IMR-90 (cell line): ENCODE measurements around the gene POLD1. TPM values are rescaled to one million over a fixed set of nuclear protein-coding genes. Genes with fewer than 3 reads are reported as not detected.

Experiments used
- ATAC-seq: fragments of 200-7000 bp; cut with Tn5 transposase; 2 replicates; pipeline ENCODE4 v1.9.1; 2020; ENCODE audit warnings: low read depth, mild to moderate bottlenecking, moderate library complexity
- BruUV-seq: library from RNA; stranded (reverse); fragments of 400-500 nt; replicated peaks from 2 replicates; lab custom pipeline; 2021; lab: Mats Ljungman, UMichigan
- CTCF ChIA-PET: fragments of 300-600 bp; formaldehyde crosslinking; extraction: SDS; loops from one replicate; lab custom pipeline; 2021; ENCODE audit warnings: antibody characterized with exemption; lab: Yijun Ruan, JAX
- POLR2A ChIA-PET: fragments of 300-600 bp; sonication (Branson Sonifier 250); formaldehyde crosslinking; loops from one replicate; lab custom pipeline; 2022; ENCODE audit warnings: antibody characterized with exemption; ENCODE audit not compliant: unreplicated experiment; lab: Charles Lee
- DNase-seq: peaks from one replicate; pipeline ENCODE4 v3.0.0; 2013
- H2AFZ ChIP-seq: replicated peaks from 2 replicates; pipeline ENCODE3; 2013; ENCODE audit warnings: low read length, mild to moderate bottlenecking; ENCODE audit not compliant: poor library complexity
- H2AK5ac ChIP-seq: 2 replicates; pipeline ENCODE4 v1.6.1; 2013; ENCODE audit warnings: low read depth, low read length, inconsistent platforms
- H2AK9ac ChIP-seq: replicated peaks from 2 replicates; pipeline ENCODE3; 2013; ENCODE audit warnings: mild to moderate bottlenecking, low read depth, low read length, moderate library complexity; ENCODE audit not compliant: poor library complexity
- H2BK120ac ChIP-seq: 2 replicates; pipeline ENCODE4 v1.6.1; 2013; ENCODE audit warnings: low read depth, low read length, inconsistent platforms
- H2BK15ac ChIP-seq: 3 replicates; pipeline ENCODE4 v1.6.1; 2013; ENCODE audit warnings: low read depth, low read length, inconsistent platforms
- H2BK20ac ChIP-seq: 2 replicates; pipeline ENCODE4 v1.6.1; 2013; ENCODE audit warnings: low read depth, mild to moderate bottlenecking, inconsistent platforms, low read length, moderate library complexity
- H2BK5ac ChIP-seq: 2 replicates; pipeline ENCODE4 v1.6.1; 2013; ENCODE audit warnings: mild to moderate bottlenecking, low read depth, low read length, inconsistent platforms; ENCODE audit not compliant: poor library complexity, severe bottlenecking
- H3K14ac ChIP-seq: replicated peaks from 2 replicates; pipeline ENCODE4 v1.6.1; 2013; ENCODE audit warnings: low read depth, low read length, inconsistent platforms
- H3K18ac ChIP-seq: 2 replicates; pipeline ENCODE4 v1.6.1; 2013; ENCODE audit warnings: low read depth, low read length, control low read depth
- H3K23ac ChIP-seq: 2 replicates; pipeline ENCODE4 v1.6.1; 2013; ENCODE audit warnings: low read depth, low read length, inconsistent platforms
- H3K27ac ChIP-seq: 2 replicates; pipeline ENCODE4 v1.5.1; 2013; ENCODE audit warnings: mild to moderate bottlenecking, control low read depth, low read length; ENCODE audit not compliant: insufficient read depth
- H3K27me3 ChIP-seq: 2 replicates; pipeline ENCODE4 v1.6.1; 2013; ENCODE audit warnings: low read length; ENCODE audit not compliant: control insufficient read depth, insufficient read depth
- H3K36me3 ChIP-seq: 2 replicates; pipeline ENCODE4 v1.6.1; 2013; ENCODE audit warnings: low read length, mixed read lengths; ENCODE audit not compliant: control insufficient read depth, insufficient read depth
- H3K4ac ChIP-seq: 2 replicates; pipeline ENCODE4 v1.6.1; 2013; ENCODE audit warnings: low read depth, low read length, inconsistent platforms
- H3K4me1 ChIP-seq: 2 replicates; pipeline ENCODE4 v1.6.1; 2013; ENCODE audit warnings: low read length, mixed read lengths; ENCODE audit not compliant: control insufficient read depth, insufficient read depth
- H3K4me2 ChIP-seq: 2 replicates; pipeline ENCODE4 v1.6.1; 2013; ENCODE audit warnings: low read depth, mild to moderate bottlenecking, control low read depth, low read length, moderate library complexity
- H3K4me3 ChIP-seq: 2 replicates; pipeline ENCODE4 v1.5.1; 2013; ENCODE audit warnings: low read depth, mild to moderate bottlenecking, control low read depth, low read length, moderate library complexity; ENCODE audit not compliant: insufficient read depth
- H3K56ac ChIP-seq: 2 replicates; pipeline ENCODE4 v1.6.1; 2013; ENCODE audit warnings: low read length, inconsistent platforms; ENCODE audit not compliant: insufficient read depth; ENCODE audit errors: extremely low read depth
- H3K79me1 ChIP-seq, 2 experiments: 2 replicates each; pipeline ENCODE4 v1.6.1; 2013; ENCODE audit warnings: low read length in 2 of 2, inconsistent platforms in 1 of 2, low read depth in 1 of 2
- H3K9ac ChIP-seq: 2 replicates; pipeline ENCODE4 v1.6.1; 2013; ENCODE audit warnings: low read depth, low read length, control low read depth
- H3K9me1 ChIP-seq: 2 replicates; pipeline ENCODE4 v1.6.1; 2013; ENCODE audit warnings: low read length, inconsistent platforms; ENCODE audit not compliant: insufficient read depth
- H3K9me3 ChIP-seq: 2 replicates; pipeline ENCODE4 v1.6.1; 2013; ENCODE audit warnings: low read length; ENCODE audit not compliant: control insufficient read depth, insufficient read depth
- H4K20me1 ChIP-seq: 2 replicates; pipeline ENCODE4 v1.6.1; 2013; ENCODE audit warnings: low read length, inconsistent platforms; ENCODE audit not compliant: insufficient read depth
- H4K5ac ChIP-seq: 2 replicates; pipeline ENCODE4 v1.6.1; 2013; ENCODE audit warnings: mild to moderate bottlenecking, low read depth, low read length, control low read depth
- H4K8ac ChIP-seq, 2 experiments: 2 replicates each; pipeline ENCODE4 v1.6.1; 2013; ENCODE audit warnings: low read depth in 2 of 2, low read length in 2 of 2, control low read depth in 1 of 2, inconsistent platforms in 1 of 2
- H4K91ac ChIP-seq: 2 replicates; pipeline ENCODE4 v1.6.1; 2013; ENCODE audit warnings: low read depth, low read length, inconsistent platforms; ENCODE audit not compliant: insufficient read depth
- BHLHE40 ChIP-seq: fragments of 150-350 bp; IDR thresholded peaks from 2 replicates; pipeline ENCODE4 v1.6.1; 2016; ENCODE audit warnings: mild to moderate bottlenecking, low read depth, low read length
- CEBPB ChIP-seq: IDR thresholded peaks from 2 replicates; pipeline ENCODE4 v1.6.1; 2012; ENCODE audit warnings: low read depth, low read length, improper control_type of control experiment
- CHD1 ChIP-seq: IDR thresholded peaks from 2 replicates; pipeline ENCODE4 v1.6.1; 2012; ENCODE audit warnings: low read depth, low read length, improper control_type of control experiment
- FOS ChIP-seq: fragments of 150-350 bp; IDR thresholded peaks from 2 replicates; pipeline ENCODE4 v1.6.1; 2016; ENCODE audit warnings: low read depth, low read length
- MAFK ChIP-seq: IDR thresholded peaks from 2 replicates; pipeline ENCODE4 v1.6.1; 2012; ENCODE audit warnings: low read depth, low read length, improper control_type of control experiment
- MAZ ChIP-seq: IDR thresholded peaks from 2 replicates; pipeline ENCODE4 v1.6.1; 2012; ENCODE audit warnings: low read depth, mild to moderate bottlenecking, low read length, improper control_type of control experiment, moderate library complexity, borderline replicate concordance
- MXI1 ChIP-seq: IDR thresholded peaks from 2 replicates; pipeline ENCODE4 v1.6.1; 2012; ENCODE audit warnings: low read depth, mild to moderate bottlenecking, low read length, moderate library complexity, borderline replicate concordance
- NFE2L2 ChIP-seq: fragments of 150-350 bp; IDR thresholded peaks from 2 replicates; pipeline ENCODE4 v1.6.1; 2016; ENCODE audit warnings: low read depth, mild to moderate bottlenecking, low read length
- POLR2A ChIP-seq: IDR thresholded peaks from 2 replicates; pipeline ENCODE4 v1.6.1; 2012; ENCODE audit warnings: mild to moderate bottlenecking, low read depth, low read length
- RAD21 ChIP-seq: IDR thresholded peaks from 2 replicates; pipeline ENCODE4 v1.6.1; 2012; ENCODE audit warnings: low read length, improper control_type of control experiment
- RCOR1 ChIP-seq: IDR thresholded peaks from 2 replicates; pipeline ENCODE4 v1.6.1; 2012; ENCODE audit warnings: mild to moderate bottlenecking, low read length, improper control_type of control experiment; ENCODE audit not compliant: insufficient replicate concordance
- RFX5 ChIP-seq: IDR thresholded peaks from 2 replicates; pipeline ENCODE4 v1.8.0; 2012; ENCODE audit warnings: low read depth, mild to moderate bottlenecking, low read length, moderate library complexity
- SMC3 ChIP-seq: fragments of 150-350 bp; IDR thresholded peaks from 2 replicates; pipeline ENCODE4 v1.6.1; 2016; ENCODE audit warnings: low read depth, mild to moderate bottlenecking, antibody characterized with exemption, low read length, moderate library complexity
- WGBS, 2 experiments: methylation state at CpG; one replicate each; pipeline versions ENCODE4 v1.1.5 to v1.1.7; 2013; ENCODE audit warnings: missing lambda C conversion rate in 2 of 2; ENCODE audit not compliant: insufficient read length in 1 of 2; ENCODE audit errors: extremely low coverage in 2 of 2; 5-methylcytosine and 5-hydroxymethylcytosine counted together
- dilution Hi-C: fragments of 300-500 bp; cut with HindIII; formaldehyde crosslinking; loops from one replicate; pipeline ENCODE4 v1.14.3; 2018; ENCODE audit warnings: low sequenced_read_pairs; ENCODE audit not compliant: unreplicated experiment
- in situ Hi-C: fragments of 300-500 bp; cut with MboI; formaldehyde crosslinking; loops from 3 replicates; pipeline ENCODE4 v1.14.3; 2019; ENCODE audit warnings: low sequenced_read_pairs, inconsistent platforms, mixed read lengths
- intact Hi-C: fragments of 100-400 bp; cut with micrococcal nuclease; formaldehyde crosslinking; loops from 2 replicates; pipeline ENCODE4 v1.10.0; 2022
- polyA plus RNA-seq, 3 experiments: library from polyadenylated mRNA; depleted of rRNA; stranded (reverse); fragments of >200 nt; gene quantifications; 2 replicates each; pipeline ENCODE4 v1.2.3, GENCODE V29; 2012; ENCODE audit warnings: low replicate concordance in 1 of 3
- total RNA-seq: library from RNA; depleted of rRNA; stranded (reverse); fragments of >200 nt; gene quantifications from 2 replicates; pipeline ENCODE4 v1.2.3, GENCODE V29; 2012
- TF ChIP-seq, protein P1 (sequence below): fragments of 150-350 bp; IDR thresholded peaks from 2 replicates; pipeline ENCODE4 v1.6.1; 2016; ENCODE audit warnings: low read depth, mild to moderate bottlenecking, low read length, moderate library complexity, borderline replicate concordance
- TF ChIP-seq, protein P2 (sequence below): conservative IDR thresholded peaks from 2 replicates; pipeline ENCODE4 v1.5.1; 2012; ENCODE audit warnings: mild to moderate bottlenecking, low read depth, low read length, improper control_type of control experiment
- TF ChIP-seq, protein P3 (sequence below): fragments of 150-350 bp; IDR thresholded peaks from 2 replicates; pipeline ENCODE4 v1.6.1; 2017; ENCODE audit warnings: mild to moderate bottlenecking, antibody characterized with exemption, low read length, low read depth

The POLD1 gene
- total and polyA plus RNA-seq, 2 of the 4 experiments (the other 2 are of a cell fraction), result 13.8 to 28.9 TPM

DNA sequence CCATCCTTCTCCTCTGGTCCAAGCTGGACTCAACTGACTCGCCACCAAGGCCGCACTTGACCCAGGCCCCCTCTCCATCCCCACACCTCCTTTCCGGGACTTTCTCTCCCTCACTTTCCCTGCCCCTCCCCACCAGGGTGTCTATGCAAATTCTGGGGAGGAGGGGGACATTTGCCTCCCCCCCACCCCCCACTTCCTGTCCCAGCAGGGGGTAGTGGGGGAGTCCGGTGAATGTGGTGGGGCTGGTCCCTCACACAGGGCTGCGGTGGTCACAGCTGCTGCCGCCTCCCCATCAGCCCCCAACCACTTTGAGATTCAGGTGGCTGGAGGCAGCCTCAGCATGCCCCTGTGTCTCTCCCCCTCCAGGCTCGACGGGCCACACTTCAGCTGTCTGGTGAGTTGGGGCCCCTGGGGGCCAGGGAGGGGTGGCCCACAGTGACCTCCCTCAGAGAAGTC lies 35.5 kb downstream of the POLD1 start:
- Histone ChIP-seq H3K23ac (no peak overlapping the region), H3K9ac (no peak overlapping the region), H3K18ac (no peak overlapping the region), H4K20me1 (no peaks in the 10 kb centered on the region), H3K27me3 (peaks cover 21% of the 10 kb centered on the region), H2BK20ac (no peak overlapping the region), H3K4ac (no peak overlapping the region), H3K56ac (no peak overlapping the region), H3K14ac (no peak overlapping the region), H3K79me1 (no peaks in the 10 kb centered on the region), H2BK120ac (no peak overlapping the region), H3K36me3 (no peaks in the 10 kb centered on the region), H4K8ac (no peak overlapping the region), H4K5ac (no peak overlapping the region), H3K4me1 (no peaks in the 10 kb centered on the region), H2AK9ac (no peak overlapping the region), H3K4me3 (no peak overlapping the region), H2AFZ (no peak overlapping the region), H3K9me1 (no peaks in the 10 kb centered on the region), H2BK15ac (no peak overlapping the region), H4K91ac (no peak overlapping the region), H3K4me2 (no peak overlapping the region), H3K27ac (no peak overlapping the region), H2BK5ac (no peak overlapping the region), H3K9me3 (no peaks in the 10 kb centered on the region), H2AK5ac (no peak overlapping the region)
- DNase-seq (no peak), ATAC-seq (no peak)
- POLR2A ChIA-PET, result no interaction called here
- TF ChIP-seq MXI1 (no peak), SMC3 (no peak), MAZ (no peak), CEBPB (no peak), NFE2L2 (no peak), FOS (no peak), RFX5 (no peak), RCOR1 (no peak), BHLHE40 (no peak), POLR2A (no peak), MAFK (no peak), CHD1 (no peak), RAD21 (no peak)
- TF ChIP-seq, protein P1, sequence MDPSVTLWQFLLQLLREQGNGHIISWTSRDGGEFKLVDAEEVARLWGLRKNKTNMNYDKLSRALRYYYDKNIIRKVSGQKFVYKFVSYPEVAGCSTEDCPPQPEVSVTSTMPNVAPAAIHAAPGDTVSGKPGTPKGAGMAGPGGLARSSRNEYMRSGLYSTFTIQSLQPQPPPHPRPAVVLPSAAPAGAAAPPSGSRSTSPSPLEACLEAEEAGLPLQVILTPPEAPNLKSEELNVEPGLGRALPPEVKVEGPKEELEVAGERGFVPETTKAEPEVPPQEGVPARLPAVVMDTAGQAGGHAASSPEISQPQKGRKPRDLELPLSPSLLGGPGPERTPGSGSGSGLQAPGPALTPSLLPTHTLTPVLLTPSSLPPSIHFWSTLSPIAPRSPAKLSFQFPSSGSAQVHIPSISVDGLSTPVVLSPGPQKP, result no peak
- TF ChIP-seq, protein P2, sequence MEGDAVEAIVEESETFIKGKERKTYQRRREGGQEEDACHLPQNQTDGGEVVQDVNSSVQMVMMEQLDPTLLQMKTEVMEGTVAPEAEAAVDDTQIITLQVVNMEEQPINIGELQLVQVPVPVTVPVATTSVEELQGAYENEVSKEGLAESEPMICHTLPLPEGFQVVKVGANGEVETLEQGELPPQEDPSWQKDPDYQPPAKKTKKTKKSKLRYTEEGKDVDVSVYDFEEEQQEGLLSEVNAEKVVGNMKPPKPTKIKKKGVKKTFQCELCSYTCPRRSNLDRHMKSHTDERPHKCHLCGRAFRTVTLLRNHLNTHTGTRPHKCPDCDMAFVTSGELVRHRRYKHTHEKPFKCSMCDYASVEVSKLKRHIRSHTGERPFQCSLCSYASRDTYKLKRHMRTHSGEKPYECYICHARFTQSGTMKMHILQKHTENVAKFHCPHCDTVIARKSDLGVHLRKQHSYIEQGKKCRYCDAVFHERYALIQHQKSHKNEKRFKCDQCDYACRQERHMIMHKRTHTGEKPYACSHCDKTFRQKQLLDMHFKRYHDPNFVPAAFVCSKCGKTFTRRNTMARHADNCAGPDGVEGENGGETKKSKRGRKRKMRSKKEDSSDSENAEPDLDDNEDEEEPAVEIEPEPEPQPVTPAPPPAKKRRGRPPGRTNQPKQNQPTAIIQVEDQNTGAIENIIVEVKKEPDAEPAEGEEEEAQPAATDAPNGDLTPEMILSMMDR, result no peak
- TF ChIP-seq, protein P3, sequence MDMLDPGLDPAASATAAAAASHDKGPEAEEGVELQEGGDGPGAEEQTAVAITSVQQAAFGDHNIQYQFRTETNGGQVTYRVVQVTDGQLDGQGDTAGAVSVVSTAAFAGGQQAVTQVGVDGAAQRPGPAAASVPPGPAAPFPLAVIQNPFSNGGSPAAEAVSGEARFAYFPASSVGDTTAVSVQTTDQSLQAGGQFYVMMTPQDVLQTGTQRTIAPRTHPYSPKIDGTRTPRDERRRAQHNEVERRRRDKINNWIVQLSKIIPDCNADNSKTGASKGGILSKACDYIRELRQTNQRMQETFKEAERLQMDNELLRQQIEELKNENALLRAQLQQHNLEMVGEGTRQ, result no peak
- no TSS peak for BruUV-seq
- CTCF ChIA-PET, result no interaction called here
- dilution Hi-C loops, result no loop called here
- in situ Hi-C loops, result no loop called here
- intact Hi-C loops, result no loop called here
- no CpG with 5 or more reads among the region's 8 CpGs for WGBS, 2 experiments
